Activated CD4-positive, alpha-beta T cell treated with anti-CD3 and anti-CD28 coated beads, Interleukin-2, amount 10 ng/mL, durations not matched to agents 24 days and 14 days (primary cell): ENCODE data around the gene ZNF423. TPM values are rescaled to one million over a fixed set of nuclear protein-coding genes. Genes with fewer than 3 reads are reported as not detected.
"Not testable (repeated sequence)": the region's sequence is repeated elsewhere in the genome, so short reads cannot be mapped to it uniquely, and the experiment has no call there.

ENCODE experiments used
- DNase-seq: peaks from one replicate; pipeline ENCODE4 v3.0.0; 2022
- H3K27ac Mint-ChIP-seq: one replicate; pipeline ENCODE4 v1.8.0; 2022; ENCODE audit warnings: mild to moderate bottlenecking, mixed read lengths
- H3K27me3 Mint-ChIP-seq: one replicate; pipeline ENCODE4 v1.8.0; 2022; ENCODE audit warnings: mixed read lengths
- H3K36me3 Mint-ChIP-seq: one replicate; pipeline ENCODE4 v1.8.0; 2022; ENCODE audit warnings: low read depth, mild to moderate bottlenecking, mixed read lengths
- H3K4me1 Mint-ChIP-seq: one replicate; pipeline ENCODE4 v1.8.0; 2021; ENCODE audit warnings: mixed read lengths
- H3K4me3 Mint-ChIP-seq: one replicate; pipeline ENCODE4 v1.8.0; 2022; ENCODE audit warnings: mild to moderate bottlenecking, moderate library complexity, mixed read lengths
- H3K9me3 Mint-ChIP-seq: one replicate; pipeline ENCODE4 v1.8.0; 2021; ENCODE audit warnings: mixed read lengths
- intact Hi-C: fragments of 100-400 bp; cut with micrococcal nuclease; formaldehyde crosslinking; loops from one replicate; pipeline ENCODE4 v1.15.1; 2023
- total RNA-seq: library from RNA; stranded (reverse); gene quantifications from 2 replicates; pipeline ENCODE4 v1.2.3, GENCODE V29; 2022

The ZNF423 gene
- total RNA-seq, 1 donor from 2014 or later = not detected

DNA sequence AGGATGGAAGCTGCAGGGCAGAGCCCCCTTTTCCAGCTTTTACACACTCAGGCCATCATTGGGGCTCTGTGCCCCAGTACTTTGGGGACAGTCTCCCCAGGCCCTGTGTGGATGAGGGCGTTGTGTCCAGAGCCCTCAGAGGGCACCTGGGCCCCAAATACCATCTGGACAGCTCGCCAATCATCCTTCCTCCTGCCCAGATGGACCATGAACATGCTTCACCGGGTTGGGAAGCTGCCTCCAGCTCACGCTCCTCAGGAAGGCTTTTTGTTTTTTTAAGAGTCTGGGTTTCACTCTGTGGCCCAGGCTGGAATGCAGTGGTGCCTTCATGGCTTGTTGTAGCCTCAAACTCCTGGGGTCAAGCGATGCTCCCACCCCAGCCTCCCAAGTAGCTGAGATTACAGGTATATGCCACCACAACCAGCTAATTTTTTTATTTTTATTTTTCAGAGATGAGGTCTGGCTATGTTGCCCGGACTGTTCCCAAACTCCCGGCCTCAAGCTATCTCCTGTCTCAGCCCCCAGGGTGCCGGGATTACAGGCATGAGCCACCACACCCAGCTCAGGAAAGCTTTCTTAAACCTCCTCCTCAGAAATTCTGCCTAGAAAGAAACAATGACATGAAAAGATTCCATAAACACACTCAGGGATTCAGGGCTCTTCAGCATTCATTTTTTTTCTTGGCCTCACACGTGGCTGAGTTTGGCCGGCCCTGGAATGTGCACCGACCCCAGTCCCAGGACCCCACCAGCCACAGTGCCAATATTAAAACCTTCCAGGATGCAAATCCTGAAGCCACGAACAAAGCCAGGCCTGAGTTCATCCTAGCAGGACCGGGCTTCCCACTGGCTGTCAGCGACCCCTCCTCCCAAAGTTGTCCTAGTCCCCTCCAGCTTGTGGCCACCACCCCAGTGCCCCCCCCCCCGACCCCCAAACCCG lies 27.4 kb upstream of the ZNF423 start:
- no peaks in the 10 kb centered on the region for H3K36me3 Mint-ChIP-seq
- H3K27me3 Mint-ChIP-seq = peaks cover 4% of the 10 kb centered on the region
- H3K27ac Mint-ChIP-seq = no peak overlapping the region
- H3K9me3 Mint-ChIP-seq = no peaks in the 10 kb centered on the region
- H3K4me3 Mint-ChIP-seq = no peak overlapping the region
- intact Hi-C loops = no loop called here
- no peak for DNase-seq
- H3K4me1 Mint-ChIP-seq = no peaks in the 10 kb centered on the region

DNA sequence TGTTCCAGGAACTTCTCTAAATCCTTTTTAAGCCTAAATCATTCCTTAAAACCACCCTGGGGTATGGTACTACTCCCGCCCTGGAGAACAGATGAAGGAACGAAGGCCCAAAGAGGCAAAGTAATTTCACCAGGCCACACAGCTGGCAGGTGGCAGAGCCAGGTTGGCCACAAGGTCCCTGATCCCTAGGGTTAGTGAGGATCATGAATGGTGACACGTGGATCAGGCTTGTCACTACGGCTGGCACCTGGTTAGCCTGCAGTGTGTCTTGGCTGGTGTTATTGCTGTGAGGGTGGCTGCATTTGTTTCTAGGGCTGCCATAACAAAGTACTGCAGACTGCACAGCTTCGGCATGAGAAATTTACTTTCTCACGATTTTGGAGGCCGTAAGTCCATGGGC lies 26.0 kb upstream of the ZNF423 start:
- DNase-seq = no peak
- Mint-ChIP-seq H3K4me1 (no peaks in the 10 kb centered on the region), H3K27me3 (peaks cover 13% of the 10 kb centered on the region), H3K4me3 (no peak overlapping the region), H3K36me3 (no peaks in the 10 kb centered on the region), H3K9me3 (no peaks in the 10 kb centered on the region), H3K27ac (no peak overlapping the region)
- intact Hi-C loops = no loop called here

DNA sequence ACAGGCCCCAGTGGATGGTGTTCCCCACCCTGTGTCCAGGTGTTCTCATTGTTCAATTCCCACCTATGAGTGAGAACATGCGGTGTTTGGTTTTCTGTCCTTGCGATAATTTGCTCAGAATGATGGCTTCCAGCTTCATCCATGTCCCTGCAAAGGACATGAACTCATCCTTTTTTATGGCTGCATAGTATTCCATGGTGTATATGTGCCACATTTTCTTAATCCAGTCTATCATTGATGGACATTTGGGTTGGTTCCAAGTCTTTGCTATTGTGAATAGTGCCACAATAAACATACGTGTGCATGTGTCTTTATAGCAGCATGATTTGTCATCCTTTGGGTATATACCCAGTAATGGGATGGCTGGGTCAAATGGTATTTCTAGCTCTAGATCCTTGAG lies 22.6 kb upstream of the ZNF423 start:
- H3K9me3 Mint-ChIP-seq, H3K4me1 Mint-ChIP-seq, H3K4me3 Mint-ChIP-seq, H3K27ac Mint-ChIP-seq, intact Hi-C loops, DNase-seq, H3K36me3 Mint-ChIP-seq: not testable (repeated sequence)
- H3K27me3 Mint-ChIP-seq = peaks cover 31% of the 10 kb centered on the region

DNA sequence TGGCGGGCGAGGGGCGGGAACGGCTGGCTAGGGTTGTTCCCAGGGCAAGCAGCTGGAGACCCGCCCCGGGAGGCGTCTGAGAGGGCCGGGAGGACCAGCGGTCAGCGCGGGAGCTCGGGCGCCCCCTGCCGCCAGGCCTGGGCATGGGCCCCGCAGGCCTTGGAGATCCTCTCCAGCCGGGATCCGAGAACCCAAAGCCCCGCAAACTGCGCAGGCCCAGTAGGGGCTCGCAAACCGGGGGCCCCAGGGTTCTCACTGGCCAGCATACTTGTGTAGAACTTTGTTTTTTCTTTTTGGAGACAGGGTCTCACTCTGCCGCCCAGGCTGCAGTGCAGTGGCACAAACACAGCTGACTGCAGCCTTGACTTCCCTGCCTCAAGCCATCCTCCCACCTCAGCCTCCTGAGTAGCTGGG lies 20.8 kb upstream of the ZNF423 start:
- H3K9me3 Mint-ChIP-seq = no peaks in the 10 kb centered on the region
- no peak overlapping the region for H3K4me3 Mint-ChIP-seq
- no peaks in the 10 kb centered on the region for H3K4me1 Mint-ChIP-seq

DNA sequence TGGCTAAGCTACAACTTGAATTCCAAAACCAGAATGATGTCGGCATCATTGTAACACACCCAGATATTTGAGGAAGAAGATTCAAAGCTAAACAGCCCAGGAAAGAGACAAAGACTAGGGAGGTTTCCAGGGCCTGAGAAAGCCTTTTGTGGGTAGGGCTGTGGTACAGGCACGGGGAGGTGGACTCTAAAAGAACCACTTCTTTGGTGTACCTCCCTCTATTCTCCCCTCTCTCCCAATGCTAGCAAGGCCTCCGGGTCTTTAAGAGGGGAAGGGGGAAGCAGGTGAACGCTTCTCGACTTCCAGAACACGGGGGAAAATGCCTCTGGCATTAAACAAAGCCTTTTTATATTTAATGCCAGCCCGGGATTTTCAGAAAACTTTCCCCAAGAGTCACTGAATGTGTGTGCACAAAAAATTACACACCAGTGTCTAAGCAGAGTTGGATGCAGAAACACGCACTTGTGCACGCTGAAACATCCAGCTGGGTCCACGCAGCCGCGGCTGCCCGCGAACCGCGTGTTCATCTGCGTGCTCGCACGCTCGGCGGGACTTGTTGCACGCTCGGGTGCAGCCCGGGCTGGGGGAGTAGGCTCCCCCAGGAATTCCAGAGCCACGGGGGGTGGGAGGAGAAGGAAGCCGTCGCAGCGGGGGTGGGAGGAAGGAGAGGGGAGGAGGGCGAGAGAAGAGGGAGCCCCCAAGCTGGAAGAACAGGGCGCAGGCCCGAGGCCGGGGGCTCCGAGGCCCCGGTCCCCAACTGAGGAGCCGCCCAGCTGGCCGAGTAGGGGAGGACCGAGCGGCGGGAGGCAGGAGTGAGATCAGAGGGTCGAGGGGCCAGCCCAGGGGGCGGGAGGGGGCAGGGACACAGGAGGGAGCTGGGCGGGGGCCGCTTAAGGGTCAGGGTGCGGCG lies 20.1 kb upstream of the ZNF423 start:
- DNase-seq = no peak
- Mint-ChIP-seq H3K9me3 (no peaks in the 10 kb centered on the region), H3K36me3 (no peaks in the 10 kb centered on the region), H3K4me1 (no peaks in the 10 kb centered on the region), H3K4me3 (no peak overlapping the region), H3K27ac (no peak overlapping the region), H3K27me3 (peaks cover 35% of the 10 kb centered on the region)
- intact Hi-C loops = no loop called here

More for the DNA sequence above, 20.8 kb upstream of the ZNF423 start:
- DNase-seq = peak; percentile 80
- Mint-ChIP-seq H3K27ac (no peak overlapping the region), H3K36me3 (no peaks in the 10 kb centered on the region), H3K27me3 (peaks cover 35% of the 10 kb centered on the region)
- intact Hi-C loops = no loop called here

DNA sequence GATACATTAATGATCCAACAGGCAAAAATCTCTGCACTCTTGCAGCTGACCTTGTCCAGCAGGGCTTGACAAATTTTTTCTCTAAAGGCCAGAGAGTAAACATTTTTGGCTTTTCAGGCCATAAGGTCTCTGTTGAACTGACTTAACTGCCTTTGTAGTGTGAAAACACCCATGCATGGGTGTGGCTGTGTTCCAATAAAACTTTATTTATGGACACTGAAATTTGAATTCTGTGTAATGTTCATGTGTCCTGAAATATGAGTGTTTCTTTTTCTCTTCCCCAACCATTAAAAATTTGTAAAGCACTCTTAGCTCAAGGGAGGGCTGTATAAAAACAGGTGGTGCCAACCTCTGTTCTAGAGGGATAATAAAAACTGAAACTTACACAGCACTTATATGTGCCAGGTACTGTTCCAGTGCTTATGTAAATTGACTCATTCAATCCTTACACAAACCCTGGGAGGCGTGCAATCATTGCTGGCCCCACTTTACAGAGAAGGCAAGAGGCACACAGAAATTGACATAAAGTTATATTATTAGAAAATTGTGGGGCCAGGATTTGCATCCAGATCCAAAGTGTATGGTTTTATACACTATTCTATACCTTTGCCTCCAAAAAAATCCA lies 18.8 kb upstream of the ZNF423 start:
- Mint-ChIP-seq H3K27me3 (peaks cover 33% of the 10 kb centered on the region), H3K36me3 (no peaks in the 10 kb centered on the region), H3K9me3 (no peaks in the 10 kb centered on the region), H3K27ac (no peak overlapping the region), H3K4me3 (no peak overlapping the region), H3K4me1 (no peaks in the 10 kb centered on the region)
- intact Hi-C loops = no loop called here
- DNase-seq = no peak

DNA sequence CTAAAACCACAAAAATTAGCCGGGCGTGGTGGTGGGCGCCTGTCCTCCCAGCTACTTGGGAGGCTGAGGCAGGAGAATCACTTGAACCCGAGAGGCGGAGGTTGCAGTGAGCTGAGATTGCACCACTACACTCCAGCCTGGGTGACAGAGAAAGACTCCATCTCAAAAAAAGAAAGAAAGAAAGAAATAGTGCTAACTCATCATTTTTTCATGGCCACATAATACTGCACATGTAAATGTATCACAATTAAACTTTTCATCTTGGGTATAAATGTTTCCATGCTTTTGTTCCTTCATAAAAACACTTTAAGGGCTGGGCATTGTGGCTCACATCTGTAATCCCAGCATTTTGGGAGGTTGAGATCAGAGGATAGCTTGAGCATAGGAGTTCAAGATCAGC lies 15.9 kb upstream of the ZNF423 start:
- H3K27ac Mint-ChIP-seq, DNase-seq, intact Hi-C loops, H3K4me3 Mint-ChIP-seq, H3K4me1 Mint-ChIP-seq, H3K36me3 Mint-ChIP-seq, H3K9me3 Mint-ChIP-seq: not testable (repeated sequence)
- peaks cover 23% of the 10 kb centered on the region for H3K27me3 Mint-ChIP-seq

DNA sequence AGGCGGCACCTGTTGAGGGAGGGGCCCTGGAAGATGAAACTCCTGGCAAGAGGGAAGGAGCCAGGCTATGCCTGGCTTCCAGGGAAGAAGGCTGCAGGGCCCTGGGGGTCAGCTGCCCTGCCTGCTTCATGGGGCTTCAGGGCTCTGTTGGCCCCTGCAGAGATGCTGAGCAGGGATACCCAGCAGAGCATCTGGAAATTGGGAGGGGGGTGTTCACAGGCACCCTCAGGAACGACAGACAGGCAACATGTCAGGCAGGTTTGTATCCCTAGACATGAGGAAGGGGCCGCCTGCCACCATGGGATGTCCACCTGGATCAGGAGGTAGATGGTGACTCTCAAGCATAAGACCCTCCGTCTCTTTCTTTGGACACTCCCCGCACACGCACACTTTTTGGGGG lies 13.8 kb upstream of the ZNF423 start:
- intact Hi-C loops = no loop called here
- H3K9me3 Mint-ChIP-seq = no peaks in the 10 kb centered on the region
- H3K4me3 Mint-ChIP-seq = no peak overlapping the region
- H3K4me1 Mint-ChIP-seq = no peaks in the 10 kb centered on the region
- H3K27me3 Mint-ChIP-seq = peaks cover 11% of the 10 kb centered on the region
- no peak overlapping the region for H3K27ac Mint-ChIP-seq
- no peak for DNase-seq
- no peaks in the 10 kb centered on the region for H3K36me3 Mint-ChIP-seq

DNA sequence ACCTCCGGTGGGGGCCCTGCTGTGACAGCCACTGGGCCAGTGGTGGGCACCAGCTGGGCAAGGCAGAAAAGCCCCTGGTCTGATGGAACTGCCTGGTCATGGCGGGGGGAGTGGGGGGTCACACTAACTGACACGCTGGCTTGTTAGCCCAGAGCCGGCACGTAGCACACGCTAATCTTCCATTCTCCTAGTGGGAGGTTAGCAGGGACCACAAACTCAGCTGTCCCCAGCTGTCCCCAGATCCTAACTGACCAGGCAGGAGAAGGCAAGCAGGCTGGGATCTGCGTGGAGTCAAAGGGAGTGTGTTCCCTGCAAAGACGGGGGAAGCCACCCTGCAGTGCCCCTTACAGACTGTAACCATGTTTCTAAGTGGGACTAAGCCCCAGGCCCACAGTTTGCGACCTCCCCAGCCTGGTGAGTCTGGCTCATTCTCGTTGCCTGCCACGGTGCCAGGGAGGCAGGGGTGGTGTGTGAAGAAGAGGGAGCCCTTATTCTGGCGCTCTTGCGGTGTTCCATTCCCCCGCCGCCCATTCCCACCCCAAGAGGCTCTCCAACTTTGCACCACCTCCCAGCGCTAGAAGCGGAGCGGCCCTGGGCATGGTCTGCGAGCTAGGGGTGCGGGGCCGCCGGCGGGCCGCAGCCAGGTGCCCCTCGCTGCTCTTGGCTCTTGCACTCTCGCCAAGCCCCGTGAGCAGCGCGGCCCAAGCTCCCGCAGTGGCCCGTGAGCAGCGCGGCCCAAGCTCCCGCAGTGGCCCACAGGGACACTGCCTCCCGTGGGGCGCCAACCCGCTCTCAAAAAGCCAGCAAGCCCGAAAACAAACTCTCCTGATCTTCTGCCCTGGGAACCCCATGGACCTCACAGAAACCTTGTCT lies 12.1 kb upstream of the ZNF423 start:
- Mint-ChIP-seq H3K4me1 (no peaks in the 10 kb centered on the region), H3K27me3 (peaks cover 8% of the 10 kb centered on the region), H3K4me3 (no peak overlapping the region), H3K9me3 (no peaks in the 10 kb centered on the region), H3K27ac (no peak overlapping the region), H3K36me3 (no peaks in the 10 kb centered on the region)
- DNase-seq = no peak
- intact Hi-C loops = no loop called here

DNA sequence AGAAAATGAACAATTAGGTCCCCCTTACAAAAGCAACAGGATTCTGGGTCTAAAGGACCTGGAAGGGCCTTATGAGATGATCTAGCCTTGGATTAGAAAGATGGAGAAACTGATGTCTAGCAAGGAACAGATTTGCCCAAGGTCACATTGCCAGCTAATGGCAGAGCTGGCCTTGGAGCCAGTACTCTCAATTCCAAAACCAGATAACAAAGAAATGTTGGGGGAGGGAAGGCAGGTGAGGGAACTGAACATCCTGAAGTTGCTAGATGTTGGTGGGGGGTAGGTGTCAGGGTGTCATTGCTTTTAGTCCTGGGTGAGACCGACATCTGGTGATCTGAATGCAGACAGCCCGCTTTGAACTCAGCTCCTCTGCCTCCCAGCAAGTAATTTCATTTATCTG lies 11.3 kb upstream of the ZNF423 start:
- Mint-ChIP-seq H3K27me3 (peaks cover 8% of the 10 kb centered on the region), H3K9me3 (no peaks in the 10 kb centered on the region), H3K36me3 (no peaks in the 10 kb centered on the region), H3K4me3 (no peak overlapping the region), H3K4me1 (no peaks in the 10 kb centered on the region), H3K27ac (no peak overlapping the region)
- no peak for DNase-seq
- intact Hi-C loops = no loop called here

DNA sequence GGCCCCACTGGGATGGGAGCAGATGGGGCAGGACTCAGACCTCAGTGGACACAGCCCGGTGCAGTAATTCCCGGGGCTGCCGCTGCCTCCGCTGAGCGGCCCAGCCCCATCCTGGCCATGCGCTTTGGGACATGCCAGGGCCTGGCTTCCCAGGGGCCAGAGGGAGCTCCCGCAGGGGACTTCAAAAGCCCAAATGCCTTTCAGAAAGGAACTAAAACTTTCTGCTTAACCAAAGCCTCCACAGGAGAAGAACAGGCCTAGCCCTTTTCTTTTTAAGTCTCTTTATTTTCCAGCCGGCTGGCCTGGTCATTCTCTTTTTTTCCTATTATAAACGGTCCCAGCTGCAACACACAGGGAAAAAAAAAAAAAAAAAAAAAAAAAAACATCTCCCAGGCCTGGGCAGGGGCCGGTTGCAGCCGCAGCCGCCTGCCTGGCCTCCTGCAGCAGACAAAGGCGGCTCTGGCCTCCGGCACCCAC lies 10.7 kb upstream of the ZNF423 start:
- no peaks in the 10 kb centered on the region for H3K36me3 Mint-ChIP-seq
- H3K9me3 Mint-ChIP-seq = no peaks in the 10 kb centered on the region
- intact Hi-C loops = no loop called here
- H3K4me3 Mint-ChIP-seq = no peak overlapping the region
- peaks cover 12% of the 10 kb centered on the region for H3K27me3 Mint-ChIP-seq
- DNase-seq = no peak
- no peak overlapping the region for H3K27ac Mint-ChIP-seq
- no peaks in the 10 kb centered on the region for H3K4me1 Mint-ChIP-seq

DNA sequence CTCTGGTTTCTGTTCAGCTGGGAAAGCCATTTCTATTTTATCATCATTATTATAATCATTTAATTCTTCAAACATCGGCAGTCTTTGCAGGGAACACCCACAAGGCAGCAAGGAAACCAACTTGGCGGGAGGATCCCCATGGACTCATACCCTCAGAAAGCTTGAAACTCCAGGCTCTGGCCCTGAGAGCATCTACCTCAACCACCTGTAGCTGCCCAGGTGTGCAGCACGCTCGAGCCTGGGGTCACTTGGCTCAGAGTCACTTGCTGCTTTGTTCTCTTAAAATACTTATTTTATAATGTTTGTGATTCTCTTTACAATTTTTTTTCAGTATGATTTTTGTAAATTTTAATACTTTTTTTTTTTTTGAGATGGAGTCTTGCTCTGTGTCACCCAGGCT lies 6.8 kb upstream of the ZNF423 start:
- Mint-ChIP-seq H3K4me1 (no peaks in the 10 kb centered on the region), H3K4me3 (no peak overlapping the region), H3K27ac (no peak overlapping the region), H3K9me3 (no peaks in the 10 kb centered on the region), H3K36me3 (no peaks in the 10 kb centered on the region), H3K27me3 (peaks cover 39% of the 10 kb centered on the region)
- DNase-seq = no peak
- intact Hi-C loops = no loop called here

DNA sequence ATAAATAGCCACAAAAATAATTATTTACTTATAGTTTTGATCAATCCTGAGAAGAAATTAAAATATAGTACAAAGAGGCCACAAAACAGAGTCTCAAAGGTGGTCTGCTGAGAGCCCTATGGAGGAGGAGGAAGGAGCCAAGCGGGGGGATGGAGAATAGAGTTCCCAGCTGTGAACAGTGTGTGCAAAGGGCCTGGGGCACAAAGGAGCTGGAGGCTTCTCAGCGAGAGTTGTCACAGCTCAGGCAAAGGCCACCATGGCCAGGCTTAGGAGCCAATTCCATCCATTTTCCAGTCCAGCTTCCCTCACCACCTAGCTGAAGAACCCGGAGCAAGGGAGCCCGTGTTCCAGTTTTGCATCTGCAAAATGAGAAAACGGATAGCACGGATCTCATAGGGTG lies 5.4 kb upstream of the ZNF423 start:
- H3K27ac Mint-ChIP-seq = no peak overlapping the region
- H3K4me1 Mint-ChIP-seq = peaks cover 3% of the 10 kb centered on the region
- peaks cover 45% of the 10 kb centered on the region for H3K27me3 Mint-ChIP-seq
- intact Hi-C loops = no loop called here
- H3K36me3 Mint-ChIP-seq = peaks cover 2% of the 10 kb centered on the region
- no peaks in the 10 kb centered on the region for H3K9me3 Mint-ChIP-seq
- no peak overlapping the region for H3K4me3 Mint-ChIP-seq
- no peak for DNase-seq
